Measurements from ENCODE around the gene ATF4.
"Not testable (repeated sequence)": the region's sequence is repeated elsewhere in the genome, so short reads cannot be mapped to it uniquely, and the experiment has no call there.

The ATF4 gene

DNA sequence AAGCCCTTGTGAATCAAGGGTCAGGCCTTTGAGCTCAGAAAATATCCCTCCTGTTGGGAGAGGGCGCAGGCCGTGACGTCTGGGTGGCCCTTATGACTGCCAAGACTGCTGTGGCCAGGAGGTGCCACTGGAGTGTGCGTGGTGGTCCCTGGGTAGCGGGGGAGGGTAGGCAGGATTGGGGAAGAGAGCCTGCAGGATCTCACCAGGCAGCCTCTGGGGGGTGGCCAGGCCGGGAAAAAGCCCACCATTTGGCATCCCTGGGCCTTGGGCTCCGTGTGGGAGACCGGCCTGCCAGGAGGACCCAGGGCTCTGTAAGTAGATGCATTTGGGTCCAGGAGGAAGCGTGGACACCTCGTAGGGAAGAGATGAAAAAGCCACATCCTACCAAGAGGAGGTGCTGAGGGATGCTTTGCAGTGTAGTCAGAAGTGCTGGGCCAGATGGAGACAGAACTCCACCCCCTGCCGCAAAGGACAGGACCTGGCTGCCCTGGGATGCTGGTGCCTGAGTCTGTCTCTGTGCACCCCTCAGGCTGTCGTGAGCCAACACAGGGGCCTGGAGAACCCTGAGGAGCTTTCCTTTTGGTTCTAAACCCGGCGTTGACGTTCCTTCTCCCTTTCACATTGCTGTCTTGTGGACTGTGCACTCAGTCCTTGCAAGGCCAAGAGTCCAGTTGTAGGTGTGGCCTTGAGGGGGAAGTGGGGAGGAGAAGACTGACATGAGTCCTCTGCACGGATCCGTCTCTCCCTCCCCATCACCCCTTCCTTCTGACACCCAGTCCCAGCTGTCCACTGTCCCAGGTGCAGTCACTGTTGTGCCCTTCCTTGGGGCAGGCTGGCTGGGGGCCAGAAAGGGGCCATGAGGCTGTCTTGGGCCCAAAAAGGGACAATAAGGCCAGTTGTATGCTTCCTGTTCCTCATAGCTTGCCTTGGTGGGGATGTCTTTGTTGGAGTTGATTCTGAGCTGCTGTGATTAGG is 31.0 kb upstream of the ATF4 start:
- DNase-seq (ENCODE audit: low spot score) = no peak

GRCh38 chr22:39490135-39490798 is 30.1 kb upstream of the ATF4 start:
- DNase-seq (ENCODE audit: low spot score) = peak; percentile 96

- DNase-seq (ENCODE audit: low spot score) = no peak
These were observed 29.2 kb upstream of the ATF4 start for GRCh38 chr22:39490966-39491680.

DNA sequence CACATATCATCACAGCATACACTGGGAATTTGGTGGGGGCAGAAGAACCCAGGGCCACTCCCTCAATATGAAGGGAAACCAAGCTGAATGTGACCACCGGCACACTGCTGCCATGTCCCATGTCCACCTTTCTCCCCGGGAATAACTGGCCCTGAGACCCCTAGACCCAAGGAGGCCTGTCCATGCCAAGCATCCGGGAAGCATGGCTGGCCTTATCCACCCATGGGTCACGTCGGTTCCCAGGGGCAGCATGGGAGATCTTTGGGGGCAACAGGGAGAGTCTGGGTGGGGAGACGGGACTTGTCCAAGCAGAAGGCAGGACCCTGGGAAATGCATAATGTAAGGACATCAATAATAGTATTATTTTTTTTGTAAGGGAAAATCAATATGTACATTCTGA is 28.7 kb upstream of the ATF4 start:
- no peak for DNase-seq (ENCODE audit: low spot score)

GRCh38 chr22:39492186-39492585 is 28.2 kb upstream of the ATF4 start:
- DNase-seq (ENCODE audit: low spot score) = no peak

DNA sequence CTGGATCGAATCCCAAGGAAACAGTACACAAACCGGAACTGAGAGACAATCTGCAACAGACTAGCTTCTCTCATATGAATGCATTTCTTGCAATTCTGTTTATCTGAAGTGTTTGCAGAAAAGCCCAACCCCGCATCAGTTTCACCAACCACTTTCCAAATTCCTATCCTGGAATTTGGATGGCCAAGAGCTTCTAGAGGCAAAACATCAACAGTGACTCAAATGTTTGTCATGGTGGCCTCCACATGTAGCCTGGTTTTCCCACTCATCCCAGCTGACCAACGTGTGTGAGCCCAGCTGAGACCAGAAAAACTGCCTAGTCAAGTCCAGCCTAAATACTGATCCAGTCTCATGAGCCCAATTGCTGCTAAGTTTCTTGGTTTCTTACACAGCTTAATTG is 26.6 kb upstream of the ATF4 start:
- DNase-seq (ENCODE audit: low spot score) = no peak

- DNase-seq (ENCODE audit: low spot score) = peak; percentile 68
These were observed 25.8 kb upstream of the ATF4 start for GRCh38 chr22:39494471-39495120.

DNA sequence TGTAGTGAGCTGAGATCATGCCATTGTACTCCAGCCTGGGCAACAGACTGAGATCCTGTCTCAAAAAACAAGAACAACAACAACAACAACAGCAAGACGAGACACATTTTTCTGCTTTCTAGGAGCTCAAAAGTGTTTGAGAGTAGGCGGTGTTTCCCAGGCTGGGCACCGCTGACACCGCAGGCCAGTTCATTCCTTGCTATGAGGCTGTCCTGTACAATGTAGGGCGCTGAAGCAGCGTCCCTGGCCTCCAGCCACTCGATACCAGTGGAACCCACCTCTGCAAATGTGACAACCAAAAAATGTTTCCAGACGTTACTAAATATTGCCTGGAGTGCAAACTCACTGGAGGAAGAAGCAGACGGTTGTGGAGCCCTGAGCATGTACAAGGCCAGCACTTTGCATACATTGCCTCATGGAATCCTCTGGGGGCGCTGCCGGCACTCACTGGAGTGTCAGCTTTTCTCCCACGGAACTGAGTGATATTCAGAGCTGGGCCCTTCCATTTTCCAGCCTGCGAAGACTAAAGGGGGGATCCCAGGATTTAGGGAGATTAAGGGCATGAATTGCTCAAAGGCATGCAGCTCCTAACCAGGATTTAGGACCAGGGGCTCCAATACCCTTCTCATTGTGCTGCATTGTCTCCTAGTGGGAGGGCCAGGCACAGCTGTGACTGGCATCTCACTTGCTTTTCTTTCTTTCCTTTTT is 24.1 kb upstream of the ATF4 start:
- peak; percentile 93 for DNase-seq (ENCODE audit: low spot score)

DNA sequence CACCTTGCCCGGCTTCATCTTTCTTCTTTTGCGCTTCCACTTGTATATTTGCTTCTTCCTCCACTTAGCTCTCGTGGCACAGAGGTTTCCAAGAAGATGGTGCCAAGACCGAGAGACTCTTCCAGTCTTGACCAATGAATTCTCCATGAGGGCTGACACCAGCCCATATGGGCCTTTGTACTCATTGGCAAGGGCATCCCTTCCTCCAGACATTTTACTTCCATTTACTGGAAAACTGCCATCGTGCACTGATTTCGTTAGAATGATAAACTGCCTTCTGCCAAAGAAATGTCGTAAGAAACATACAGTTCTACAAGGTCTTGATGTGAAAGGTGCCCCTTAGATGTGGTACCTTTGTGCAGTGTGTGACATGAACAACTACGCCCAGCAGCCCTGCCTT is 22.9 kb upstream of the ATF4 start:
- no peak for DNase-seq (ENCODE audit: low spot score)

GRCh38 chr22:39498368-39498767 is 22.0 kb upstream of the ATF4 start:
- DNase-seq (ENCODE audit: low spot score) = no peak

- no peak for DNase-seq (ENCODE audit: low spot score)
These were observed 21.6 kb upstream of the ATF4 start for GRCh38 chr22:39498802-39499201.

- no peak for DNase-seq (ENCODE audit: low spot score)
These were observed 20.3 kb upstream of the ATF4 start for GRCh38 chr22:39500101-39500500.

DNA sequence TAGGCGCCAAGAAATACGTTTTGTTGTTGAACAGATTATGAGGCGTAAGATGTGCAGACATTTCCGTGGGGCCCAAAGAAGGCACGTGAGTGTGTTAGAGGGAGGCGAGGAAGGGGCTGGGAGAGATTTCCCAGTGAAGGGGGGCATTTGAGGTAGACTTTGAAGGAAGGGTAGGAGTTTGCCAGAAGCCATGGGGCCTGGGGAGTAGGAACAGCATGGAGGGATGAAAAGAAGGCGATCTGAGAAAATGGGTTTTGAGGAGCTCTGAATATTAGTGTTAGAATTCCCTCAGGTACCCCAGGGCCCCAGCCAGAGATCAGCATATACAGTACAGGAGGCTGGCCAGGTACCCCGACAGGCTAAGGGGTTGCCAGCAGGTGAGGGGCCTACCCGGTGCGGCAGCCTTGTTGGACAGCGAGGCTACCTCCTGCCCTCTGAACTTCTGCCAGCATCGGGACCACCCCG is 18.7 kb upstream of the ATF4 start:
- no peak for DNase-seq (ENCODE audit: low spot score)

GRCh38 chr22:39502109-39502788 is 18.1 kb upstream of the ATF4 start, which contains the start of gene MIEF1:
MIEF1 (plus strand) TSS chr22:39502290; CDS start chr22:39511295, 9,005 bp downstream.
- DNase-seq (ENCODE audit: low spot score) = peak; percentile 97

DNA sequence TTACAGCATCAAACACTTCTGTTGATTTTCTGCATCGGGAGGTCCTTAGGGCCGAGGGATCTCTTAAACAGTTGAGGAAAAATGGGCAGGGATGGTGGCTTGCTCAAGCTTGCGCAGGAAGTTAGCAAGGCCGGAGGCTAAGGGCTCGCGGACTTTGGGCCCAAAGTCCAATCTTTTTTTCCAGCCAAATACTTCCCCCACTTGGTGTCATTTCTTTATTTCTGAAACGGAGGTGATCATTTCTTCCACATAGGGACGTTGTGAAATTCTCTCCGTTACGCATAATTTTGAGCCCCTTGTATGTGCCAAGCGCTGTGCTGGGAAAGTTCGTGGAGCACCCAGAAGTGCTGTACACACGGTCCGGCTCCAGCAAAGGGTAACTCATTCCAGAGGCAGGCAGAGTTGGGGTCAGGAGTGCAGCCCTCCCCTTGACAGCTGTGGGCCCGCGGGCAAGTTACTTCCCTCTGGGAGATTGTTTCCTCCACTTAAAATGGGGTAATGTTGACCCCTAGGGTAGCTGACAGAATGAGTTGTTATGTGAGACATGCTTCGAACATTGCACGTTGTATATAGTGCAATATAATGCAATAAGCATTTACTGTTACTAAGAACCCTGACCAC is 17.5 kb upstream of the ATF4 start:
- DNase-seq (ENCODE audit: low spot score) = no peak

- no peak for DNase-seq (ENCODE audit: low spot score)
These were observed 16.7 kb upstream of the ATF4 start for GRCh38 chr22:39503630-39504029.

DNA sequence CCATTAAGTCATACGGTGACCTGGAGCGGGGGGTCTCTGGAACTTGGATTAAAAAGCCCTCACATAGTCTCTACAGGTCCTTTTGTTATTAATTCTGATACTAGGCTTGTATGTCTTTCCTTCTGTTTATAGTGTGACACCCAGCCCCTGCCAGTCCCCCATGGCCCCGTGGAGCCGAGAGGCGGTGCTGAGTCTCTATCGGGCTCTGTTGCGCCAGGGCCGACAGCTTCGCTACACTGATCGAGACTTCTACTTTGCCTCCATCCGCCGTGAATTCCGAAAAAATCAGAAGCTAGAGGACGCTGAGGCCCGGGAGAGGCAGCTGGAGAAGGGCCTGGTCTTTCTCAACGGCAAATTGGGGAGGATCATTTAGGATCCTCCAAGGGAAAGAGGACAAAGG is 16.3 kb upstream of the ATF4 start:
- DNase-seq (ENCODE audit: low spot score) = no peak

- not testable (repeated sequence) for DNase-seq (ENCODE audit: low spot score)
These were observed 13.3 kb upstream of the ATF4 start for GRCh38 chr22:39507021-39507420.

DNA sequence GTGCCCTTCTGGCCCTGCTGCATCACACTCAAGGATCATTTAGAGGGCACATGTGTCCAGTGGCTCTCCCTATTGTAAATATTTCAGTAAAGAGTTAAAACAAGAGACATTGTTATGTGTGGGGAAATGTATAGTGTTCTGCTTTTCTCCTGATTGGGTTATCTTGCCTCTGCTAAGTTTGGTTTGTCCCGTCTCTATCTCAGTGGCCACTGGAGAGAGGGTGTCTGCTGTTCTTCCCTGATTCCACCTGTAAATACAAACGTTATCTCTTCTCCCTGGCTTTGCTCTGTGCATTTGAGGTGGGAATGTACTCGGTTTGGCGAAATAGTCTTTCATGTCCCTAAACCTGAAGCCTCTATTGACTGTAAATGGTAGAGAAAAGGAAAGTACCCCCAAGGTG is 12.0 kb upstream of the ATF4 start:
- no peak for DNase-seq (ENCODE audit: low spot score)

GRCh38 chr22:39510529-39511149 is 9.7 kb upstream of the ATF4 start:
- no peak for DNase-seq (ENCODE audit: low spot score)
